Occipital lobe (tissue), 2 donors: Measurements from ENCODE around the gene CPD. TPM values are rescaled to one million over a fixed set of nuclear protein-coding genes. Genes with fewer than 3 reads are reported as not detected.
"Not testable (repeated sequence)": the region's sequence is repeated elsewhere in the genome, so short reads cannot be mapped to it uniquely, and the experiment has no call there.

Experiments used
- DNase-seq: peaks from one replicate; lab custom pipeline; 2025; lab: John Stamatoyannopoulos, UW
- total RNA-seq: library from RNA; depleted of rRNA; stranded (reverse); fragments of >200 nt; gene quantifications from one replicate; pipeline ENCODE4 v1.2.3, GENCODE V29; 2014

Gene CPD
- total RNA-seq, 1 donor from 2014 or later = 60.4 TPM

DNA sequence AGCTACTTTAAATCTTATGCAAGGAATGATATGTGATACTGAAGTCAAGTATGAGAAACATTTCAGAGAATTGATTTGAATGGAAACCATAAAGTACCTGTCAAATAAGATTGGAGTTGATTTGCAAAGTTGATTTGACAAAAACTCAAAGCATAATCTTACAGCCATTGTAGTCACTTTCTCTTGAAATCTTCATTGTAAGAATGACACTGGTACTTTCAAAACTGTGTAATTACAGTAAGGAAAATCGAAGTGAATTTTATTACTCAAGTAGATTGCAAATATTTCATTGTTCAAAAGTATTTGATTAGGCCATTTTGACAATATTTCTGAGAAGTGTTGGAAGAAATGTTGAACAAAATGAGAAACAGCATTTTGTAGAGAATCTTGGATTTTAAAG, 3.6 kb downstream of the CPD start:
- no peak for DNase-seq

DNA sequence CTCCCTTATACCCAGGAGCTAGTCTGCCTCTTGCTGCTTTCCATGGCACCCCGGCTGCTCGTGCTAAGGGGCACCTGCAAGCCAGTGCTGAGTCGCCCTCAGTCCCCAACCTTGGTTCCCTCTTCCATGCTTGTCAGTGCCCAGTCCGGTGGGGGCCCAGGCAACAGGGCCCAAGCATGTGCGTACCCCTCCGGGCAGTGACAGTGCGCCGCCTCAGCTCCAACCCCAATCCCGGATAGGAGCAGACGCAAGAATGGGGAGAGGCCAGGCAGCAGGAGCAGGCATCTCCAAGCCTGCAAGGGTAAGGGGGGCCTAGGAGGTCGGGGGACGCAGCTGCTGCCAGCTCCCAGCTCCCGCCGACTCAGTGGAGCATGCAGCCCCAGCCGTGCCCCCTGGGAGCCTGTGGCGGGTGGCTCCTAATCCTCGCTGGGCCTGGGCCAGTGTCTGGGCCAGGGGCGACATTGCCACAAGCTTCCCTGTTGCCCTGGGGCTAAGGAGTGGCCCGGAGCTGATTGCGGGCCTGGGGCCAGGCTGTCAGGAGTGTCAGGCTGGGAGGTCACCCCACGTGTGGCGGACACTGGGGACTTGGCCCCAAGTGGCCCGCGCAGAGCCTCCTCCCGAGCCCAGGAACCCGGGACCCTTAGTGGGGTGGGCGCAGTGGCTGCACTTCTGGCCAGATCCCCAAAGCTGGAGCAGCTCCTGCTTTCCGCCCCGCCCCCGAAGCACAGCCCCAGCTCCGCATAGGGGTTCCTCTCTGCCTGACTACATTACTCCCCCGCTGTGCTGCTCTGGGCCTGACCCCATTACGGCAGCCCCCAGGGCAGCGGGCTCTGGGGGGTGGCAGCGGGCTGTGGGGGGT, 9.8 kb downstream of the CPD start:
- no peak for DNase-seq

DNA sequence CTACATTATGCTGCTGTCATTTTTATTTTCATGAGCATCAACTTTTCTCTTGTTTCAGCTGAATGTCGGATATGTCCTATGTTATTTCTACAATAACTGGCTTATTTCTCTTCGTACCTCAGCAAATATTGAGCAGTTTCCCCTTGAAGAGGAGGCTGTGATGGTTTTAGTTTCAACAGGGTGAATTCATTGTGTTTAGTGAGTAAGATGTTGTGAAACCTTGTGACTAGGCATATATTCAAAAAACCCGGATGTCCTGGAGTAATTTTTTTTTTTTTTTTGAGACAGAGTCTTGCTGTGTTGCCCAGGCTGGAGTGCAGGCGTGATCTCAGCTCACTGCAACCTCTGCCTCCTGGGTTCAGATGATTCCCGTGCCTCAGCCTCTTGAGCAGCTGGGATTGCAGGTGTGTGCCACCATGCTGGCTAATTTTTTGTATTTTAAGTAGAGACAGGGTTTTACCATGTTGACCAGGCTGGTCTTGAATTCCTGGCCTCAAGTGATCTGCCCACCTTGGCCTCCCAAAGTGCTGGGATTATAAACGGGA, 11.1 kb downstream of the CPD start:
- no peak for DNase-seq

DNA sequence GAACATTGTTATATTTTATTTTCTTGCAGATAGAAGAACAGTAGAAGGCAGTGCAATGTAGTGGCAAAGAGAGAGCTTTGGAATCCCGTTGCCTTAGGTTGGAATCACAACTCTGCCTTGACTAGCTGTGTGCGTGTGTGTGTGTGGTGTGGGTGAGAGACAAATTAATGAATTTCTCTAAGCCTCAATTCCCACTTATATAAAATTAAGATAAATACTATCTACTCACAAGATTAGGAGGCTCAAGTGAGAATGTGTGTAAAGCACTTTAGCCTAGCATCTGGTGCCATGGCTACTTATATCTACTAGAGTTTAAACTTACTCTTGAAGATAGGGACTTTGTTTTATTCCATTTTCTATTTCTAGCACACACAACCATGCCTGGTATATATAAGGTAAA, 12.8 kb downstream of the CPD start:
- no peak for DNase-seq

DNA sequence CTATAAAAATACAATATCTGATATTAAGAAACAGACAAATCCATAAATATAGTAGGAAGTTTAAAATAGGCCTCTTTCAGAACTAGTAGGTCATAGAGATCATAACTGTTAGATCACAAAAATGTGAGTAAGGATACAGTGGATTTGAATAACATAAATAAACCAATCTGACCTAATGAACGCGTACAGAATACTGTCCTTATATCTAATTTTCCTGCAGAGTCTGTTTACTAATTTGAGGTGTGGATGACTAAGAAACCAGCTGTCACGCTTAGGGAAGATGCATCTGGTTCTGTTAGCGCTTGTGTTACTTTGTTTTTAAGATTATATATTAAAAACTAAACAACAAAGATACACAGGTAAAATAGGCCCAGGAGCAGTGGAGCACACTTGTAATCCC, 14.8 kb downstream of the CPD start:
- DNase-seq = no peak

DNA sequence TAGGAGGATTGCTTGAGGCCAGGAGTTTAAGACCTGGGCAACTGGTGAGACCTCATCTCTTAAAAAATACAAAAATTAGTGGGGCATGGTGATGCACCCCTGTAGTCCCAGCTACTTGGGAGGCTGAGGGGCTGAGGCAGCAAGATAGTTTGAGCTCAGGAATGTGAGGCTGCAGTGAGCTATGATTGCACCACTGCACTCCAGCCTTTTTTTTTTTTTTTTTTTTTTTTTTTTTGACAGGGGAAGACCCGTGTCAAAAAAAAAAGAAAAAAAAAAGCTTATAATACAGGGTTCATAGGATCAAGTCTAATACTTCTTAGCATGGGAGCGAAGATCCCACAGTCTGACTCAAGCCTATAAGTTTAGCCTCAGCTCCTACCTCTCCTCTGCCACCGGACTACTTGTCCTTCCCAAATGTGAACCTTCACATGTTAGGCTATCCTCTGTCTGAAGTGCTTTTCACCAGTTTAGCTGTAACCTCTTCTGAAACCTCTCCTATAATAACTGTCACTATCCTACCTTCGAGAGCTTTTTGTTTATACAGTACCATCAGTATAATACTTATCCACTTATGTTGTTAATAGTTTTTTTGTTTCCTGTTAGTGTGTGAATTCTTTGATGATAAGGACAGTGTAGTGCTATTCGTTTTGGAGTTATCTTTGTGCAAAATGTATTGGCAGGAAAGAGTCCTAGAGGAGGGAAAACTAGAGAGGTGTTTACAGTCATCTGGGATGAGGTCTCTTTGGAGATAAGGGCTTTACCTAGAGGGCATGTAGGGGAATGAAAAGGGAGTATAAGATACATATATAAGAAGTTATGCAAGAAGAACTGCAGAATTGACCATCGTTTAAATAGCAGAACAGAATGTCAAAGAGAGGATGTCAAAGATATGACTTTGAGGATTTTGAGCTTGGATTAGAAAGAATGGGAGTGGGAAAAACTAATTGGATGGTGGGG, 15.5 kb downstream of the CPD start:
- DNase-seq = no peak

DNA sequence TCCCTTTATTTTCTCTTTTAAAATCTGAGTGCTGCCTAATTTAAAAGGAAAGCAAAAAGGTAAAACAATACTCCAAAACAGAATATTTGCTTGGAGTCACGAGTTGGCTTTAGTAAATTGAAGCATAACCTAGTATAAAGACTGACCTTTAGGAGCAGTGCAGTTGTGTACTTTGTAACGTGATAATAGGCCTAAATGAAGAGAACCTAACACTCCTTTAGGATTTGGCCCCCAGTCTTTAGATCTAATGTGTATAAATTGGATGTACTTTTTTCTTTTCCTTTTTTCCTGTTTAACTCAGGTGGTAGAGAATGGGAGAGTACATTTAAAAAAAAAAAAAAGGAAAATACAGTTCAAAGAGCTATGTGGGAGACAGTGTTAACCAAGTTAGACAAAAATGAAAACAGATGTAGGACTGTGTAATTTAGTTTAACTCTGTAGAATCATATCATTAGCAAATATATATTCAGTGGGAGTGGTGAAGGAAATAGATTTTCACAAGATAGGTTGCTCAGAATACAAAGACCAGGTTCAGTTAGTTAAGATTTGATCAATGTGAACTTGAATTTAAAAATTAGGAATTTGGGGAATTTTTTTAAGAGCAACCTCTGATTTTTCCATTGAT, 16.8 kb downstream of the CPD start:
- no peak for DNase-seq

DNA sequence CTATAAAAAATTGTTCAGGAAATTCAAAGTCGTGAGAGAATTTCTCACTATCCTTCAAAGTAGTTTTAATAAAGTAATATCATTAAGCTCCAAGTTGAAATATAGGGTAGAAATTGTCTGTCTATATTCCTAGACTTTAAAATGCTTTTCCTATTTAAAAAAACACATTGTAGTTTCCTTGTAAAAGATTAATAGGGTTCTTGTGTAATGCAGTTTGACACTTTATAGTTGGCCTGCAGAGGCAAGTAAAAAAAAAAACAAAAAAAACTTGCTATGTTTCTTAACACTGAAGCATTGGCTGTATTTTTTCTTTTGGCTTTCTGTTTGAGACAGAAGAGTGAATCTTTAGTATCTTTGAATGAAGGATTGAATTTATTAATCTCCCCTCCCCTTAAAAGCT, 17.4 kb downstream of the CPD start:
- DNase-seq = no peak

DNA sequence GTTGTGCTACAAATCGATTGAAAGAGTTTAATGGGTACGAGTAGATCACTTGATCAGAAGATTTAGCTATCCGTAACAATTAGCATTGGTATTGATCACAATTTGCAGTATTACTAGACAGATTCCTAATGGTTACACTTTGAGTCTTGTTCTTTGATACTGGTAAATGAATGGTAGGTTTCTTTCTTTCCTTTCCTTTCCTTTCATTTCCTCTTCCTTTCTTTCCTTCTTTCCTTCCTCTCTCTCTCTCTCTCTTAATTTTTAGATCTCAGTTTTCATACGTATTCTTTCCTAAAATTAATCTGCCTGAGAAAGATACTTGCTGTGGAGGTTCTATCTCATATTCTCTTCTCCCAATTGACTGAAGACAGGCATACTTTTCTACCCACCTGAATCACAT, 17.9 kb downstream of the CPD start:
- DNase-seq = no peak

DNA sequence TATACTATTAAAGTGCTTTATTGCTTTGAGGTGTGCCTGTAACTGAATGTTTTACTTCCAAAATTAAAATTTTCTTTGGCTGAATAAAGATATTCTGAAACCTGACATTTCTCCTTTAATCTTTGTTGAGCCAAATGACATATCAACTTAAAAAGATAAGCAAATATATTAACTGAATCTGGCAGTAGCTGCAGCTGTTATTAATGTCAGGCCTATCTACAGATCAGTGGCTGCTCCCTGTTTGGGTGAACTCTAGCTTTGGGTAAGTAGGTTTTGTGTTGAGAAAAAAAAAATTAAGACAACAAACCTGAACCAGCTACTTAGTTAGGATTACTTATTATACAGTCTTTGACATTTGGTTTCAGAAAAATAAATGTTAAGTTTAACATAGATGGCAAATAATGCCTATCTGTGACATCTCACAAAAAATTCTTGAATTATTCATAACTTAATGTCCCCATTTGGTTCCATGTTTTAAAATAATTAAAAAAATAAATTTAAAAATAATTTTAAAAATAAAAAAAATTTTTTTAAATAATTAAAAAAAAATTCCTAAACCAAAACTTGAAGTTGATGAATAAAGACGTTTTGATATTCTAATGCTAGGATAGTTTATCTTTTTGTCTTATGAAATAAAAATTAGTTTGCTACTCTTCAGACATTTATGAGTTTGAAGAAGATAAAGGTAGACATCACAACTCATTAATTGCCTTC, 19.8 kb downstream of the CPD start:
- no peak for DNase-seq

DNA sequence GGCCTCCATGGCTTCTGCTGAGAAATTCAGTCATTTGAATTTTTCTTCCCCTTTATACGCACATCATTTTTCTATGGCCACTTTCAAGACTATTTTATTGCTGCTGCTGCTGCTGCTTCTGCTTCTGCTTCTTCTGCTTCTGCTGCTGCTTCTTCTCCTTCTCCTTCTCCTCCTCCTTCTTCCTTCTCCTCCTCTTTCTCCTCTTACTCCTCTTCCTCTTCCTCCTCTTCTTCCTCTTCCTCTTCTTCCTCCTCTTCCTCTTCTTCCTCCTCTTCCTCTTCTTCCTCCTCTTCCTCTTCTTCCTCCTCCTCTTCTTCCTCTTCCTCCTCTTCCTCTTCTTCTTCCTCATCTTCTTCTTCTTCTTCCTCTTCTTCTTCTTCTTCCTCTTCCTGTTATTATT, 22.4 kb downstream of the CPD start:
- DNase-seq = no peak

DNA sequence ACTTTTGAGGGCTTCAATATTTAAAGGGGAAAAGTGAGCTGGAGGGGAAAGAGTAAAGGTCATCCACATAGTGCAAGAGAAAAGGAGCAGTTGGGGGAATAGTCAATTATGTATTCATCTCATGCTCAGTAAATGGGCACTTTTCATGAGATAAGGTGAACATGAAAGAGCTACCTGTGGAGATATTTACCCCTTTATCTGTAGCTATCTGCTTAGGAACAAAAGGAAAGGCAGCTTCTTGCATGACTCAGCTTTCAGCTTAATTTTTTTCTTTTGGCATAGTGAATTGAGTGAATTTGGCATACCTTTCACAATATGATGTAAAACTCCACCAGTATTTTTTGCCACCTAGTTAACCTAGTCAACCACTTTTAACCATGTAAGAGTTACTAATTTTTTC, 26.4 kb downstream of the CPD start:
- no peak for DNase-seq

DNA sequence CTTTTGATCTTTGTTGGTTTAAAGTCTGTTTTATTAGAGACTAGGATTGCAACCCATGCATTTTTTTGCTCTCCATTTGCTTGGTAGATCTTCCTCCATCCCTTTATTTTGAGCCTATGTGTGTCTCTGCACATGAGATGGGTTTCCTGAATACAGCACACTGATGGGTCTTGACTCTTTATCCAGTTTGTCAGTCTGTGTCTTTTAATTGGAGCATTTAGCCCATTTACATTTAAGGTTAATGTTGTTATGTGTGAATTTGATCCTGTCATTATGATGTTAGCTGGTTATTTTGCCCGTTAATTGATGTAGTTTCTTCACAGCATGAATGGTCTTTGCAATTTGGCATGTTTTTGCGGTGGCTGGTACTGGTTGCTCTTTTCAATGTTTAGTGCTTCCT, 31.9 kb downstream of the CPD start:
- DNase-seq = not testable (repeated sequence)

DNA sequence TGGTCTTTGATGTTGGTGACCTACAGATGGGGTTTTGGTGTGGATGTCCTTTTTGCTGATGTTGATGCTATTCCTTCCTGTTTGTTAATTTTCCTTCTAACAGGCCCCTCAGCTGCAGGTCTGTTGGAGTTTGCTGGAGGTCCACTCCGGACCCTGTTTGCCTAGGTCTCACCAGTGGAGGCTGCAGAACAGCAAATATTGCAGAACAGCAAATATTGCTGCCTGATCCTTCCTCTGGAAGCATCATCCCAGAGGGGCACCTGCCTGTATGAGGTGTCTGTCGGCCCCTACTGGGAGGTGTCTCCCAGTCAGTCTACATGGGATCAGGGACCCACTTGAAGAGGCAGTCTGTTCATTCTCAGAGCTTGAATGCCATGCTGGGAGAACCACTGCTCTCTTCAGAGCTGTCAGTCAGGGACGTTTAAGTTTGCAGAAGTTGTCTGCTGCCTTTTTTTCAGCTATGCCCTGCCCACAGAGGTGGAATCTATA, 33.3 kb downstream of the CPD start:
- DNase-seq = not testable (repeated sequence)

DNA sequence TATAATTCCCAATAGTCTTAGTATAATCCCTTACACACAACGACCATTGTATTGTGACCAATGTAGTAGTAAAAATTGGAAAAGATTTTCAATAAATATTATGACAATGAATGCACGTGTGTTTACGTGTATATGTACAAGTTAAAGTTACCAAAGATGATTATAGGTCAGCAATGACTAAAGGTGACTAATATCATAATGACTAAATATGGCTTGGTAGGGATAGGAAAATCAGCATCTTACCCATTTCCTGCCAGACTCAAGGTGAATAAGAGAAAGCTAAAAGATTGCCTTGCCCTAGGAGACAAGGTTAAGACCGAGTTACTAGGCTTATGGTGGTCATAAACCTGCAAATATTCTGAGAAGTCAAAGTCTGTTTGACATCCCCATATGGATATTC, 34.4 kb downstream of the CPD start:
- DNase-seq = no peak

DNA sequence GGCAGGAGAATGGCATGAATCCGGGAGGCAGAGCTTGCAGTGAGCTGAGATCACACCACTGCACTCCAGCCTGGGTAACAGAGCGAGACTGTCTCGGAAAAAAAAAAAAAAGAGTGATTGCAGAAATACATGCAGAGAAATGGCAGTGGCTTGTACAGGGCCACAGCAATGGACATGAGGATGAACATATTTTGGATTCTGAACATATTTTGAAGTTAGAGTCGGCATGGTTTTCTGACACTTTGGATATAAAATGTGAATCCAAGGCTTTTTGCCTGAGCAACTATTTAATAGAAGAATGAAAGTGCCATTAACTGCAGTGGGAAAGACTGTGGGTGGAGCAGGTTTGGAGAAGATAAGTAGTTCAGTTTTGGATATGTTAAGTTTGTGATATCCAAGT, 35.8 kb downstream of the CPD start:
- DNase-seq = no peak

DNA sequence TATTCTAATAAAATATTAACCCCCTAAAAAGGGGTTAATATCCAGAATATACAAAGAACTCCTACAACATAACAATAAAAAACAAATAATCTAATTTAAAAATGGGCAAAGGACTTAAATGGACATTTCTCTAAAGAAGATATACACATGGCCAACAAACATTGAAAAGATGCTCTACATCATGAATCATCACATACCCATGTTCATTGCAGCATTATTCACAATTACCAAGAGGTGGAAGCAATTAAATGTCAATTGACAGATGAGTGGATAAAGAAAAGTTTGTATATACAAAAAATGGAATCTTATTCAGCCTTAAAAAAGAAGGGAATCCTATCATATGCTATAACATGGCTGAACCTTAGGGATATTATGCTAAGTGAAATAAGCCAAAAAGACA, 36.8 kb downstream of the CPD start:
- DNase-seq = no peak

DNA sequence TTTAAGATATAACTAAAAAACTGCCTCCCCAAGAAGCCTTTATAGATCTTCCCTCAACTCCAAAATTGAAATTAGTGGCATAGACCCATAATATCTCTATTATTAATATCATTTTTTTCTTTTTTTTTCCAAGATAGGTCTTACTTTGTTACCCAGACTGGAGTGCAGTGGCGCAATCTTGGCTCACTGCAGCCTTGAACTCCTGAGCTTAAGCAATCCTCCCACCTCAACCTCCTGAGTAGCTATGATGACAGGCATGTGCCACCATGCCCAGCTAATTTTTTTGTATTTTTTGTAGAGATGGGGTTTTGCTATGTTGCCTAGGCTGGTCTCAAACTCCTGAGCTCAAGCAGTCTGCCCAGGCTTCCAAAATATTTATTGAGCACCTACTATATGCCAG, 39.3 kb downstream of the CPD start:
- not testable (repeated sequence) for DNase-seq

DNA sequence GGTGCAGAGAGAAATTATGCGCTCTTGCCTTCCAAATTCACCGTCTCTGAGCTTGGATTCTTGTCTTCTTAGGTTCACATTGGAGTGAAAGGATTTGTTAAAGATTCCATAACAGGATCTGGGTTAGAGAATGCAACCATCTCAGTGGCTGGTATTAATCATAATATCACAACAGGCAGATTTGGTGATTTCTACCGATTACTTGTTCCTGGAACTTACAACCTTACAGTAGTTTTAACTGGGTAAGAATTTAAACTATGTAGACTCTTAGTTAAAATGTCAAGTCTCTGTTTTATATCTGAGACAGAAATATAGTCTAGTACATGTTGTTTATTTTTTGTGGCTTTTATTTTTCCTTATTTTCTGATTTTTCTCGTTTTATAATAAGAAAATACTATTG, 42.9 kb downstream of the CPD start:
- no peak for DNase-seq

DNA sequence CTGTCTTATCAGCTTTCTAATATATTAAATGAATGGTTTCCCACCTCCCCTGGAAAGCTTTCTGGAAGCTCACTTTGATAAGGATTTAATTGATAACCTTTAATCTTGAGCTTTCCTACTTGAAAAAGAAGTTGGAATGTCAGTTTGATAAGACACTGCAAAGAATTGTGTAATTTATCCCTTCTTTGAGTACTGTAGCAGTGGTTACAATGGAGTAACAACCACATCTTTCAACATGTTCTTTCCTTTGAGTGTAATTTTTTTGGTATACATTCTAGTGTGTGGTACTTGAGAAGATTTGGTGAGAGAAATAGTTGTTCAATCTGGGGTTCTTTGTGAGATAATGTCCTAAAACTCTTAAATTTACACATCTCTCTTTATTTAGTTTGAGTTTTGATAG, 43.4 kb downstream of the CPD start:
- no peak for DNase-seq

DNA sequence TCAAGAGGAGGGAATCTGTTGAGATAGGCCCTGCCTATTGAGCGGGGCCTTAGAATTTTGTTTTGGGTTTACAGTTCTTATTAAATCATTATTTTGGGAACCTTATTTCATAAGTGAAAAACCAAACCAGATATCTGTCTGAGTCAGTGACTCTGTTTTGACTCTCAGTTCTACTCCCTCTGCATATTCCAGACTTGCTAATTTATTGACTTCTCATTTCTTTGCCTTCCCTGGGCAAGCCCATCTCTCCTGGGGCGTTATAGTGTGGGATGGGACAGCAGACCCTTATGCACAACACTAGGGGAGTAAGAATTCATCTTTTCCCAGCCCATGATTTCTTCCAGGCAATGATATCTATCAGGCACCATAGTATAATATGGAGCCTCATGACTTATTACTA, 45.7 kb downstream of the CPD start:
- no peak for DNase-seq
